K562 (cell line): ENCODE results near the gene ATAD3B. TPM values are rescaled to one million over a fixed set of nuclear protein-coding genes. Genes with fewer than 3 reads are reported as not detected.
A peak's percentile ranks its signal among the peaks of the same experiment; 100 is the strongest.

ENCODE experiments used
- ATAC-seq: fragments of 200-7000 bp; cut with Tn5 transposase; 3 replicates; pipeline ENCODE4 v1.9.1; 2020; ENCODE audit warnings: moderate library complexity
- BruUV-seq: library from RNA; stranded (reverse); fragments of 400-500 nt; replicated peaks from 2 replicates; lab custom pipeline; 2021; lab: Mats Ljungman, UMichigan
- CTCF ChIA-PET: fragments of 300-600 bp; formaldehyde crosslinking; extraction: SDS; loops from one replicate; lab custom pipeline; 2021; ENCODE audit warnings: low intra/inter-chr PET ratio; lab: Yijun Ruan, JAX
- POLR2A ChIA-PET: fragments of 300-600, 350-650 bp; sonication (Branson Sonifier 250); formaldehyde crosslinking; extraction: SDS; loops from one replicate; lab custom pipeline; 2021; ENCODE audit warnings: antibody characterized with exemption, inconsistent platforms; lab: Yijun Ruan, JAX
- DNase-seq, 4 experiments: peaks; one replicate each; pipeline versions ENCODE4 v3.0.0 to v3.0.0-alpha.2; 2011 to 2018; ENCODE audit warnings: low spot score in 3 of 4, mixed read lengths in 3 of 4; ENCODE audit errors: extremely low read depth in 1 of 4
- FAIRE-seq: peaks from 2 replicates; lab custom pipeline; 2011; peaks lifted over from hg19 to GRCh38; lab: Jason Lieb, UNC
- H2AFZ ChIP-seq: 2 replicates; pipeline ENCODE4 v1.6.0; 2011; ENCODE audit warnings: low read depth, low read length, control low read depth, inconsistent platforms
- H3K27ac ChIP-seq: fragments of 200-600 bp; 3 replicates; pipeline ENCODE4 v1.8.0; 2011; ENCODE audit warnings: low read depth, mild to moderate bottlenecking, control low read depth, inconsistent platforms, low read length, moderate library complexity, mixed read lengths; ENCODE audit errors: extremely low read depth
- H3K27me3 ChIP-seq, 2 experiments: fragments of 300-600 bp in 1 of 2; 2 replicates in 1 of 2; 3 replicates in 1 of 2; pipeline versions ENCODE4 v1.6.0 to v1.8.0; 2011; ENCODE audit warnings: inconsistent platforms in 2 of 2, low read length in 2 of 2, mild to moderate bottlenecking in 1 of 2, mixed read lengths in 1 of 2, moderate library complexity in 1 of 2; ENCODE audit not compliant: control insufficient read depth in 2 of 2, insufficient read depth in 2 of 2
- H3K36me3 ChIP-seq: fragments of 300-600 bp; 3 replicates; pipeline ENCODE4 v1.8.0; 2011; ENCODE audit warnings: mild to moderate bottlenecking, low read length, inconsistent platforms; ENCODE audit not compliant: control insufficient read depth, insufficient read depth
- H3K4me1 ChIP-seq, 2 experiments: fragments of 200-600 bp in 1 of 2; replicated peaks in 1 of 2; 2 replicates in 1 of 2; 3 replicates in 1 of 2; pipeline versions ENCODE4 v1.5.1 to v1.8.0; 2011; ENCODE audit warnings: inconsistent platforms in 2 of 2, low read length in 2 of 2, mild to moderate bottlenecking in 1 of 2, mixed read lengths in 1 of 2, moderate library complexity in 1 of 2; ENCODE audit not compliant: control insufficient read depth in 2 of 2, insufficient read depth in 2 of 2
- H3K4me2 ChIP-seq: 2 replicates; pipeline ENCODE4 v1.6.1; 2011; ENCODE audit warnings: low read length, control low read depth, inconsistent platforms, mixed read lengths; ENCODE audit not compliant: insufficient read depth
- H3K4me3 ChIP-seq: fragments of 200-600 bp; sonication (generic), shearing (Covaris generic); 2 replicates; pipeline ENCODE4 v1.5.1; 2016; ENCODE audit warnings: control low read depth, inconsistent platforms
- H3K79me2 ChIP-seq: fragments of 200-600 bp; 3 replicates; pipeline ENCODE4 v1.8.0; 2011; ENCODE audit warnings: low read length, inconsistent platforms; ENCODE audit not compliant: control insufficient read depth, insufficient read depth
- H3K9ac ChIP-seq, 2 experiments: 2 replicates each; pipeline versions ENCODE4 v1.6.0 to v1.6.1; 2011; ENCODE audit warnings: low read depth in 2 of 2, low read length in 2 of 2, control low read depth in 1 of 2, inconsistent platforms in 1 of 2, mild to moderate bottlenecking in 1 of 2, mixed read lengths in 1 of 2; ENCODE audit not compliant: insufficient read depth in 1 of 2
- H3K9me1 ChIP-seq: one replicate; pipeline ENCODE4 v1.6.0; 2011; ENCODE audit warnings: inconsistent platforms, mild to moderate bottlenecking, low read length, moderate library complexity; ENCODE audit not compliant: control insufficient read depth, insufficient read depth
- H3K9me3 ChIP-seq: replicated peaks from 2 replicates; pipeline ENCODE4 v1.5.1; 2011; ENCODE audit warnings: low read depth, low read length, inconsistent platforms; ENCODE audit not compliant: control insufficient read depth, insufficient read depth
- H4K20me1 ChIP-seq: replicated peaks from 2 replicates; pipeline ENCODE4 v1.6.1; 2011; ENCODE audit warnings: low read length, inconsistent platforms, mixed read lengths; ENCODE audit not compliant: control insufficient read depth, insufficient read depth
- DPF2 ChIP-seq: fragments of 450-650 bp; IDR thresholded peaks from 2 replicates; pipeline ENCODE4 v1.6.1; 2016
- E2F3 ChIP-seq: fragments of 250-450 bp; sonication (Bioruptor Pico); IDR thresholded peaks from 2 replicates; pipeline ENCODE4 v1.4.0; 2020; ENCODE audit warnings: mild to moderate bottlenecking
- ELF4 ChIP-seq: fragments of 450-650 bp; formaldehyde crosslinking; IDR thresholded peaks from 2 replicates; pipeline ENCODE4 v1.4.0; 2022; ENCODE audit warnings: missing genetic modification characterization
- FOXM1 ChIP-seq, 2 experiments: fragments of 450-650 bp in 1 of 2; sonication (generic) in 1 of 2; formaldehyde crosslinking in 1 of 2; IDR thresholded peaks; 2 replicates each; pipeline versions ENCODE4 v1.6.1 to v1.9.0; 2017 to 2022; ENCODE audit warnings: low read depth in 2 of 2, mild to moderate bottlenecking in 2 of 2, missing genetic modification reagents in 1 of 2, moderate library complexity in 1 of 2
- L3MBTL2 ChIP-seq: fragments of 450-650 bp; IDR thresholded peaks from 2 replicates; pipeline ENCODE4 v1.6.1; 2016; ENCODE audit warnings: mild to moderate bottlenecking, moderate library complexity
- MAFF ChIP-seq: IDR thresholded peaks from 2 replicates; pipeline ENCODE4 v1.6.1; 2012; ENCODE audit warnings: low read length, improper control_type of control experiment
- NCOR1 ChIP-seq: fragments of 450-650 bp; IDR thresholded peaks from 2 replicates; pipeline ENCODE4 v1.6.1; 2016; ENCODE audit warnings: mild to moderate bottlenecking, moderate library complexity
- NFRKB ChIP-seq: fragments of 450-650 bp; IDR thresholded peaks from 2 replicates; pipeline ENCODE4 v1.6.1; 2016; ENCODE audit warnings: low read depth
- PREB ChIP-seq: sonication (generic); formaldehyde crosslinking; IDR thresholded peaks from 2 replicates; pipeline ENCODE4 v1.8.1; 2023; ENCODE audit warnings: mild to moderate bottlenecking, missing genetic modification reagents
- SLC30A9 ChIP-seq: fragments of 250-450 bp; sonication (Bioruptor Pico); IDR thresholded peaks from 2 replicates; pipeline ENCODE4 v1.8.0; 2022; ENCODE audit warnings: mild to moderate bottlenecking, moderate library complexity
- TAF9B ChIP-seq: fragments of 450-650 bp; IDR thresholded peaks from 2 replicates; pipeline ENCODE4 v1.6.1; 2018; ENCODE audit warnings: mild to moderate bottlenecking; ENCODE audit not compliant: partially characterized antibody
- TCF3 ChIP-seq: sonication (generic); formaldehyde crosslinking; IDR thresholded peaks from 2 replicates; pipeline ENCODE4 v1.4.0; 2020; ENCODE audit warnings: mild to moderate bottlenecking, missing genetic modification reagents
- THRAP3 ChIP-seq: fragments of 450-650 bp; IDR thresholded peaks from 2 replicates; pipeline ENCODE4 v1.6.1; 2016; ENCODE audit warnings: mild to moderate bottlenecking, inconsistent platforms, borderline replicate concordance
- TRIM24 ChIP-seq, 2 experiments: fragments of 450-650 bp; IDR thresholded peaks; 2 replicates each; pipeline ENCODE4 v1.6.1; 2016
- ZNF184 ChIP-seq: sonication (generic); formaldehyde crosslinking; IDR thresholded peaks from 2 replicates; pipeline ENCODE4 v1.5.0; 2020; ENCODE audit warnings: missing genetic modification reagents
- ZNF395 ChIP-seq: fragments of 200-800 bp; sonication (Bioruptor generic); IDR thresholded peaks from 2 replicates; pipeline ENCODE4 v1.6.1; 2017; ENCODE audit warnings: missing genetic modification characterization, missing compliant biosample characterization
- ZZZ3 ChIP-seq: fragments of 450-650 bp; IDR thresholded peaks from 2 replicates; pipeline ENCODE4 v1.6.1; 2016; ENCODE audit warnings: antibody characterized with exemption, mild to moderate bottlenecking, moderate library complexity
- WGBS: fragments of 100-300 bp; shearing (Covaris generic); methylation state at CpG from one replicate; pipeline ENCODE4 v1.1.6; 2016; ENCODE audit warnings: low coverage, mixed read lengths; ENCODE audit not compliant: insufficient coverage; ENCODE audit errors: missing lambda C conversion rate; 5-methylcytosine and 5-hydroxymethylcytosine counted together
- in situ Hi-C: fragments of 300-500 bp; cut with MboI; formaldehyde crosslinking; loops from 4 replicates; pipeline ENCODE4 v1.15.0; 2018; ENCODE audit warnings: inconsistent platforms, mixed read lengths
- intact Hi-C: fragments of 100-400 bp; cut with micrococcal nuclease; formaldehyde crosslinking; loops from 2 replicates; pipeline ENCODE4 v1.14.2; 2022
- polyA plus RNA-seq, 8 experiments: library from polyadenylated mRNA; depleted of rRNA in 4 of 8; stranded (reverse) in 5 of 8; unstranded in 3 of 8; fragments of >200 nt; fragmentation: Nextera tagmentation in 2 of 8; fragmentation: Illumina TruSeq in 1 of 8; extraction: Ambion mirVana in 2 of 8; extraction: Trizol in 1 of 8; gene quantifications; 2 replicates each; pipeline versions ENCODE4 v1.2.1 to v1.2.3, GENCODE V29; 2011 to 2014; ENCODE audit warnings: inconsistent platforms in 1 of 8, missing spikeins in 1 of 8
- total RNA-seq, 7 experiments: library from RNA; depleted of rRNA in 6 of 7; stranded (reverse); fragments of >200 nt in 6 of 7; fragmentation: Illumina TruSeq in 2 of 7; extraction: Trizol in 2 of 7; gene quantifications; 2 replicates each; pipeline versions ENCODE4 v1.2.1 to v1.2.3, GENCODE V29; 2011 to 2021; ENCODE audit warnings: low replicate concordance in 1 of 7
- TF ChIP-seq, protein P1 (sequence below): fragments of 250-450 bp; sonication (Bioruptor Pico); IDR thresholded peaks from 2 replicates; pipeline ENCODE4 v1.8.0; 2021; ENCODE audit warnings: moderate library complexity, mild to moderate bottlenecking, inconsistent platforms

ATAD3B gene
- total and polyA plus RNA-seq, 9 of the 15 experiments (the other 6 are each of a cell fraction or from before 2014, with no cell fraction given): 0.07 to 113 (median 27.7) TPM

GRCh38 chr1:1510912-1511532 lies 39.5 kb downstream of the ATAD3B start:
- TSS peak; percentile 94 for BruUV-seq
- no peaks in the 10 kb centered on the region for H3K9me1 ChIP-seq
- H2AFZ ChIP-seq: peak overlapping the region; percentile 98
- H4K20me1 ChIP-seq: no peaks in the 10 kb centered on the region
- no peaks in the 10 kb centered on the region; the same call in 1 of the 2 replicates for H3K9me3 ChIP-seq
- peak; percentile 16 to 63 (median 34) for DNase-seq
- peak; percentile 61 for ATAC-seq
- CTCF ChIA-PET: no interaction called here
- 26% methylated on average over 15 of the region's 17 CpGs for WGBS
- H3K4me2 ChIP-seq: peak overlapping the region; percentile 95
- H3K4me3 ChIP-seq: peak overlapping the region; percentile 93
- intact Hi-C loops (loop anchor here (5.0 to 10.0 kb wide), 2 partner anchors 116 to 396 kb away; partner anchors contain the start of gene CCNL2), in situ Hi-C loops (no loop called here)
- FAIRE-seq: peak; percentile 68
- peak overlapping the region; percentile 91 for H3K27ac ChIP-seq
- H3K79me2 ChIP-seq: peaks cover 45% of the 10 kb centered on the region
- no peaks in the 10 kb centered on the region for H3K27me3 ChIP-seq
- H3K4me1 ChIP-seq: peaks cover 4 to 22% of the 10 kb centered on the region in 2 experiments; a peak in 4 of 5 replicates
- peaks cover 17% of the 10 kb centered on the region; the same call in 2 of the 3 replicates for H3K36me3 ChIP-seq
- H3K9ac ChIP-seq: peak overlapping the region; percentile 97 to 100
- POLR2A ChIA-PET: interaction anchor here (0.6 to 1.5 kb wide), 8 partner anchors 12 to 136 kb away, joined by 3 to 6 read pairs (median 3); partner anchors contain the start of genes AURKAIP1, CCNL2 and MRPL20
- TF ChIP-seq NFRKB (peak; percentile 64; the same call in 1 of the 2 replicates), ZNF395 (CRISPR knock-in tag) (no peak), ZZZ3 (peak; percentile 30; the same call in 1 of the 2 replicates), FOXM1 (IDR thresholded peaks at IDR 0.05; ENCODE audit: low read depth) (peak; percentile 98), FOXM1 (CRISPR knock-in tag; IDR thresholded peaks at IDR 0.05; ENCODE audit: low read depth) (peak; percentile 16; the same call in 1 of the 2 replicates), DPF2 (peak; percentile 31; the same call in 1 of the 2 replicates), TRIM24 (IDR thresholded peaks at IDR 0.05) (0 out of 4 replicates have a peak, but pooled peaks of 1 of the 2 experiments have one; percentile 37), PREB (CRISPR knock-in tag) (no peak), TCF3 (CRISPR knock-in tag) (0 out of 2 replicates have a peak, but pooled peaks have one; percentile 5), ELF4 (CRISPR knock-in tag) (peak; percentile 30; the same call in 1 of the 2 replicates), L3MBTL2 (0 out of 2 replicates have a peak, but pooled peaks have one; percentile 60), ZNF184 (CRISPR knock-in tag) (no peak), TAF9B (peak; percentile 2), SLC30A9 (CRISPR knock-in tag) (0 out of 2 replicates have a peak, but pooled peaks have one; percentile 2), E2F3 (CRISPR knock-in tag) (peak; percentile 90), MAFF (no peak), THRAP3 (peak; percentile 93), NCOR1 (peak; percentile 36; the same call in 1 of the 2 replicates)
- TF ChIP-seq, protein P1, sequence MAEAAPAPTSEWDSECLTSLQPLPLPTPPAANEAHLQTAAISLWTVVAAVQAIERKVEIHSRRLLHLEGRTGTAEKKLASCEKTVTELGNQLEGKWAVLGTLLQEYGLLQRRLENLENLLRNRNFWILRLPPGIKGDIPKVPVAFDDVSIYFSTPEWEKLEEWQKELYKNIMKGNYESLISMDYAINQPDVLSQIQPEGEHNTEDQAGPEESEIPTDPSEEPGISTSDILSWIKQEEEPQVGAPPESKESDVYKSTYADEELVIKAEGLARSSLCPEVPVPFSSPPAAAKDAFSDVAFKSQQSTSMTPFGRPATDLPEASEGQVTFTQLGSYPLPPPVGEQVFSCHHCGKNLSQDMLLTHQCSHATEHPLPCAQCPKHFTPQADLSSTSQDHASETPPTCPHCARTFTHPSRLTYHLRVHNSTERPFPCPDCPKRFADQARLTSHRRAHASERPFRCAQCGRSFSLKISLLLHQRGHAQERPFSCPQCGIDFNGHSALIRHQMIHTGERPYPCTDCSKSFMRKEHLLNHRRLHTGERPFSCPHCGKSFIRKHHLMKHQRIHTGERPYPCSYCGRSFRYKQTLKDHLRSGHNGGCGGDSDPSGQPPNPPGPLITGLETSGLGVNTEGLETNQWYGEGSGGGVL: no peak
